ENCODE measurements around the gene HBP1.

DNA sequence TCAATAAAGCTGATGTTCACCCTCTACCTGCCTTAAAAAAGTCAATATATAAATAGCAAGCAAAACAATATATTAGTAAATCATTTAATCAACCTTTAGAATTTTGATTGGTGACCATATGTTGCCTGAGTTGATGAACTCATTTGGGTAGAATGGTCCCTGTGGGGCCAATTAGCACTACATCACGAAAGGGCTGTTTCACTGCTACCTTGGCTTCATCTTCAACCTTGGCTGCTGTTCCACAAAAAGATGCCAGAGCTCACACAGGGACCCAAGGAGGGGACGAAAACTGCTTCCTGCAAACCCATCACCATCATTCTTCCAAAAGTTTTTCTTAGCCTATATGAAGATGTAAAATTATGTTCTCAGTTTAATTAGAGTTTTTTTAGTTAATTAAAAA, 35.4 kb upstream of the HBP1 start:
- TF ChIP-seq POLR2A (IDR thresholded peaks at IDR 0.05) (no peak), EP300 (IDR thresholded peaks at IDR 0.05) (no peak), POLR2AphosphoS5 (IDR thresholded peaks at IDR 0.05) (no peak)
- TF ChIP-seq, protein P1, sequence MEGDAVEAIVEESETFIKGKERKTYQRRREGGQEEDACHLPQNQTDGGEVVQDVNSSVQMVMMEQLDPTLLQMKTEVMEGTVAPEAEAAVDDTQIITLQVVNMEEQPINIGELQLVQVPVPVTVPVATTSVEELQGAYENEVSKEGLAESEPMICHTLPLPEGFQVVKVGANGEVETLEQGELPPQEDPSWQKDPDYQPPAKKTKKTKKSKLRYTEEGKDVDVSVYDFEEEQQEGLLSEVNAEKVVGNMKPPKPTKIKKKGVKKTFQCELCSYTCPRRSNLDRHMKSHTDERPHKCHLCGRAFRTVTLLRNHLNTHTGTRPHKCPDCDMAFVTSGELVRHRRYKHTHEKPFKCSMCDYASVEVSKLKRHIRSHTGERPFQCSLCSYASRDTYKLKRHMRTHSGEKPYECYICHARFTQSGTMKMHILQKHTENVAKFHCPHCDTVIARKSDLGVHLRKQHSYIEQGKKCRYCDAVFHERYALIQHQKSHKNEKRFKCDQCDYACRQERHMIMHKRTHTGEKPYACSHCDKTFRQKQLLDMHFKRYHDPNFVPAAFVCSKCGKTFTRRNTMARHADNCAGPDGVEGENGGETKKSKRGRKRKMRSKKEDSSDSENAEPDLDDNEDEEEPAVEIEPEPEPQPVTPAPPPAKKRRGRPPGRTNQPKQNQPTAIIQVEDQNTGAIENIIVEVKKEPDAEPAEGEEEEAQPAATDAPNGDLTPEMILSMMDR (IDR thresholded peaks at IDR 0.05), result no peak

All from sigmoid colon (tissue), 4 donors.